GM12872 (cell line): ENCODE measurements around the gene PXT1.

Experiments
- CTCF ChIP-seq: IDR thresholded peaks from 3 replicates; pipeline ENCODE4 v1.5.1; 2011; ENCODE audit warnings: low read depth, mild to moderate bottlenecking, low read length, moderate library complexity; ENCODE audit not compliant: insufficient read depth

The PXT1 gene

DNA sequence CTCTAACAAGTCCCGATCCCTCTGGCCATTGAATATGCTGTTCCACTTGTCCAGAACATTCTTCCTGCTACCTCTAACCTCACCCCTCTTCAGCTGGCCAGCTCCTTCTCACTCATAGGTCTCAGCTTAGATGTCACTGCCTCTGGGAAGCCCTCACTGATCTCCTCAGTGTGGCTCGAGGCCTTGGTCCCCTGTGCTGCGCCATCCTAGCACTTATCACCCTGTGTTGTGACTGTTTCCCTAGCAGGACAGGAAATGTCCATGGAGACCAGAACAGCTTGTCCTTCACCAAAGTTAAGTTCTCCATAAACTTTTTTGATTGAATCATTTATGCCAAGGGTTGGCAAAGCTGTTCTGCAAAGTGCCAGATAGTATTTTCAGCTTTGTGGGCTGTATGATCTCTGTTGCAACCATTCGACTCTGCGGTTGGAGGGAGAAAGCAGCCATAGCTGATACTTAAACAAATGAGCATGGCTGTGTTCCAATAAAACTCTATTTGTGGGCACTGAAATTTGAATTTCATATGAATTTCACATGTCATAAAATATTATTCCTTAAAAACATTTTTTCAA lies 99.5 kb downstream of the PXT1 start:
- TF ChIP-seq CTCF: no peak

GRCh38 chr6:36340618-36341454 lies 101.8 kb downstream of the PXT1 start:
- TF ChIP-seq CTCF: peak; percentile 99
